ENCODE measurements around the gene CNTNAP5. TPM values are rescaled to one million over a fixed set of nuclear protein-coding genes. Genes with fewer than 3 reads are reported as not detected.

Gene CNTNAP5
- total and polyA plus RNA-seq, 9 of the 15 experiments (the other 6 are each of a cell fraction or from before 2014, with no cell fraction given), result not detected

GRCh38 chr2:124589971-124590370 is 564.9 kb downstream of the CNTNAP5 start:
- intact Hi-C loops (cut with micrococcal nuclease), result no loop called here

More at GRCh38 chr2:124589971-124590370, 564.9 kb downstream of the CNTNAP5 start:
- Histone ChIP-seq H2AFZ (ENCODE audit: low read depth, low read length) (no peak overlapping the region), H3K9me3 (replicated peaks; ENCODE audit: control insufficient read depth, insufficient read depth, low read depth, low read length) (no peaks in the 10 kb centered on the region), H3K4me3 (no peak overlapping the region), H3K4me1 (replicated peaks in 1 of 2; ENCODE audit: control insufficient read depth in 2 of 2, insufficient read depth in 2 of 2, low read length in 2 of 2) (no peaks in the 10 kb centered on the region), H4K20me1 (replicated peaks; ENCODE audit: control insufficient read depth, insufficient read depth, low read length) (no peaks in the 10 kb centered on the region), H3K79me2 (ENCODE audit: control insufficient read depth, insufficient read depth, low read length) (no peaks in the 10 kb centered on the region), H3K9me1 (ENCODE audit: control insufficient read depth, insufficient read depth, low read length) (no peaks in the 10 kb centered on the region), H3K27me3 (ENCODE audit: control insufficient read depth in 2 of 2, insufficient read depth in 2 of 2, low read length in 2 of 2) (no peaks in the 10 kb centered on the region), H3K36me3 (ENCODE audit: control insufficient read depth, insufficient read depth, low read length) (no peaks in the 10 kb centered on the region), H3K4me2 (ENCODE audit: insufficient read depth, low read length) (no peak overlapping the region), H3K27ac (ENCODE audit: extremely low read depth, low read depth, low read length) (no peak overlapping the region), H3K9ac (ENCODE audit: insufficient read depth in 1 of 2, low read depth in 2 of 2, low read length in 2 of 2) (no peak overlapping the region)
- BruUV-seq (replicated peaks), result no TSS peak
- FAIRE-seq (no peak), DNase-seq (ENCODE audit: extremely low read depth in 1 of 4, low spot score in 3 of 4) (no peak), ATAC-seq (no peak)
- TF ChIP-seq ZMIZ1 (IDR thresholded peaks at IDR 0.05; ENCODE audit: low read depth in 2 of 2, low read length in 2 of 2) (no peak), KLF13 (tag; IDR thresholded peaks at IDR 0.05; ENCODE audit: borderline replicate concordance, low read depth) (no peak), ZNF133 (CRISPR knock-in tag; IDR thresholded peaks at IDR 0.05) (no peak), ERF (CRISPR knock-in tag; IDR thresholded peaks at IDR 0.05) (no peak), THAP7 (CRISPR knock-in tag; IDR thresholded peaks at IDR 0.05) (no peak), ESRRB (CRISPR knock-in tag; IDR thresholded peaks at IDR 0.05; ENCODE audit: borderline replicate concordance) (no peak)
- CTCF ChIA-PET (ENCODE audit: low intra/inter-chr PET ratio), result no interaction called here
- in situ Hi-C loops (cut with MboI), result no loop called here
- 8% methylated on average over 3 of the region's 3 CpGs for WGBS (ENCODE audit: insufficient coverage, low coverage, missing lambda C conversion rate)
- POLR2A ChIA-PET, result no interaction called here

All from K562 (cell line).